Chondrocyte (in vitro differentiated cells): ENCODE data around the gene VGF. TPM values are rescaled to one million over a fixed set of nuclear protein-coding genes. Genes with fewer than 3 reads are reported as not detected.

Experiments used
- DNase-seq: peaks from one replicate; pipeline ENCODE4 v3.0.0; 2021; ENCODE audit warnings: mixed read lengths, low spot score
- H3K27ac Mint-ChIP-seq: one replicate; pipeline ENCODE4 v1.8.0; 2021; ENCODE audit warnings: mild to moderate bottlenecking, moderate library complexity, mixed read lengths; ENCODE audit not compliant: unreplicated experiment
- H3K27me3 Mint-ChIP-seq: 2 replicates; pipeline ENCODE4 v1.8.0; 2021; ENCODE audit warnings: low read depth, mixed read lengths
- H3K36me3 Mint-ChIP-seq: 2 replicates; pipeline ENCODE4 v1.8.0; 2021; ENCODE audit warnings: low read depth, mixed read lengths
- H3K4me1 Mint-ChIP-seq: 2 replicates; pipeline ENCODE4 v1.8.0; 2021; ENCODE audit warnings: low read depth, mild to moderate bottlenecking, mixed read lengths
- H3K4me3 Mint-ChIP-seq: one replicate; pipeline ENCODE4 v1.8.0; 2021; ENCODE audit warnings: mild to moderate bottlenecking, moderate library complexity, mixed read lengths; ENCODE audit not compliant: unreplicated experiment
- H3K9me3 Mint-ChIP-seq: 2 replicates; pipeline ENCODE4 v1.8.0; 2021; ENCODE audit warnings: low read depth, mixed read lengths
- total RNA-seq: library from RNA; stranded (reverse); gene quantifications from 3 replicates; pipeline ENCODE4 v1.2.1, GENCODE V29; 2021
- TF ChIP-seq, protein P1 (sequence below): fragments of 200-600 bp; sonication (generic); IDR thresholded peaks from 2 replicates; pipeline ENCODE4 v1.5.0; 2021; ENCODE audit warnings: antibody characterized with exemption, mild to moderate bottlenecking, moderate library complexity

The VGF gene
- total RNA-seq, 1 donor from 2014 or later: 0.22 TPM

DNA sequence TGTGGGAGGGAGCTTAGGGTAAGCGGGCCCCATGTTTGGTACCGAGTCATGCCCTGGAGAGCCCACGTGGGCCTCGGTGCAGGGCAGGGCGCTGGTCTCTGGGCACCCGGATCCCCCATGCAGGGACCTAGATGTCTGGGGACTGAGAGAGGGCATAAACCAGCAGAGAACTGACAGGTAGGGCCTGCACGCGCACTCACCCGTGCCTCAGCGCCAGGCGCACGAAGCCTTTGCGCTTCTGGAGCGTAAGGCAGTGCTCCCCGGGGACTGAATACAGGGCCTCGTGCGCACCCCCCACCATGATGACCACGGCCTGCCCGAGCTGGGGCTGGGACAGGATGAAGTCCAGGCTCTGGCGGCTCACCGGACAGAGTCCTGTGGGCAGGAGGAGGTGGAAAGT lies 32.6 kb upstream of the VGF start:
- no peak overlapping the region for H3K4me3 Mint-ChIP-seq
- H3K9me3 Mint-ChIP-seq: no peaks in the 10 kb centered on the region
- no peak for DNase-seq
- H3K4me1 Mint-ChIP-seq: peaks cover 3% of the 10 kb centered on the region
- TF ChIP-seq, protein P1, sequence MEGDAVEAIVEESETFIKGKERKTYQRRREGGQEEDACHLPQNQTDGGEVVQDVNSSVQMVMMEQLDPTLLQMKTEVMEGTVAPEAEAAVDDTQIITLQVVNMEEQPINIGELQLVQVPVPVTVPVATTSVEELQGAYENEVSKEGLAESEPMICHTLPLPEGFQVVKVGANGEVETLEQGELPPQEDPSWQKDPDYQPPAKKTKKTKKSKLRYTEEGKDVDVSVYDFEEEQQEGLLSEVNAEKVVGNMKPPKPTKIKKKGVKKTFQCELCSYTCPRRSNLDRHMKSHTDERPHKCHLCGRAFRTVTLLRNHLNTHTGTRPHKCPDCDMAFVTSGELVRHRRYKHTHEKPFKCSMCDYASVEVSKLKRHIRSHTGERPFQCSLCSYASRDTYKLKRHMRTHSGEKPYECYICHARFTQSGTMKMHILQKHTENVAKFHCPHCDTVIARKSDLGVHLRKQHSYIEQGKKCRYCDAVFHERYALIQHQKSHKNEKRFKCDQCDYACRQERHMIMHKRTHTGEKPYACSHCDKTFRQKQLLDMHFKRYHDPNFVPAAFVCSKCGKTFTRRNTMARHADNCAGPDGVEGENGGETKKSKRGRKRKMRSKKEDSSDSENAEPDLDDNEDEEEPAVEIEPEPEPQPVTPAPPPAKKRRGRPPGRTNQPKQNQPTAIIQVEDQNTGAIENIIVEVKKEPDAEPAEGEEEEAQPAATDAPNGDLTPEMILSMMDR: no peak
- peaks cover 15% of the 10 kb centered on the region for H3K27me3 Mint-ChIP-seq
- no peaks in the 10 kb centered on the region for H3K36me3 Mint-ChIP-seq
- H3K27ac Mint-ChIP-seq: no peak overlapping the region

DNA sequence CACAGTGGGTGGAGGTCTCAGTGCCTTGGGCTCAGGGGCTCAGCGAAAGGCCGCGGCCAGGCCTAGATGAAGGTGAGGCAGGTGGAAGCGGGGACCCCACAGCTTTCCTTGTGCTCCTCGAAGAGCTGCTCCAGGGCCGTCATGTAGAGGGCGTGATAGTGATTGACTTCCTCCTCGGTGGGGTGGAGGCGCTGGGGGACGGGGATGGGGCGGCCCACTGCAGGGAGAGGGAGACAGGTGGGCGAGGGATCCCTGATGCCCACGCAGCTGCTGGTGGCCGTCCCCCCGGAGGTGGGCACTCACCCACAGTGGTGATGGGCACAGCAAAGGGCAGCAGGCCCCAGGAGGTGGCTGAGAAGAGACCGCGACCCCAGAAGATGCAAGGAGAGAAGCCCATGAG lies 30.5 kb upstream of the VGF start:
- Mint-ChIP-seq H3K9me3 (no peaks in the 10 kb centered on the region), H3K27ac (no peak overlapping the region)
- TF ChIP-seq, protein P1: no peak

DNA sequence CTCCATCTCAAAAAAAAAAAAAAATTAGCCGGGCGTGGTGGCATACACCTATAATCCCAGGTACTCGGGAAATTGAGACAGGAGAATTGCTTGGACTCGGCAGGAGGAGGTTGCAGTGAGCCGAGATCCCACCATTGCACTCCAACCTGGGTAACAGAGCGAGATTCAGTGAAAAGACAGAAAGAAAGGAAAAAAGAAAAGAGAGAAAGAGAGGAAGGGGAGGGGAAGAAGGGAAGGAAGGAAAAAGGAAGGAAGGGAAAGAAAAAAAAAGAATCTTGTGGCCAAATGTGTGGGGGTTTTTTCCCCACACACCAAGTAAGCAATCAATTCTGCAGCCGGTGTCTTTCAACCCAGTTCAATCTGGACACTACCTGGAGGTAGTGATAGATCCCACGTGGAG lies 23.7 kb upstream of the VGF start:
- H3K27me3 Mint-ChIP-seq: no peaks in the 10 kb centered on the region
- peaks cover 8% of the 10 kb centered on the region for H3K4me1 Mint-ChIP-seq
- H3K27ac Mint-ChIP-seq: no peak overlapping the region
- no peak overlapping the region for H3K4me3 Mint-ChIP-seq
- no peak for DNase-seq
- TF ChIP-seq, protein P1: no peak
- no peaks in the 10 kb centered on the region for H3K36me3 Mint-ChIP-seq
- H3K9me3 Mint-ChIP-seq: no peaks in the 10 kb centered on the region

More for the DNA sequence above, 30.5 kb upstream of the VGF start:
- Mint-ChIP-seq H3K4me3 (no peak overlapping the region), H3K27me3 (peaks cover 7% of the 10 kb centered on the region), H3K4me1 (peaks cover 3% of the 10 kb centered on the region), H3K36me3 (no peaks in the 10 kb centered on the region)
- DNase-seq: no peak

DNA sequence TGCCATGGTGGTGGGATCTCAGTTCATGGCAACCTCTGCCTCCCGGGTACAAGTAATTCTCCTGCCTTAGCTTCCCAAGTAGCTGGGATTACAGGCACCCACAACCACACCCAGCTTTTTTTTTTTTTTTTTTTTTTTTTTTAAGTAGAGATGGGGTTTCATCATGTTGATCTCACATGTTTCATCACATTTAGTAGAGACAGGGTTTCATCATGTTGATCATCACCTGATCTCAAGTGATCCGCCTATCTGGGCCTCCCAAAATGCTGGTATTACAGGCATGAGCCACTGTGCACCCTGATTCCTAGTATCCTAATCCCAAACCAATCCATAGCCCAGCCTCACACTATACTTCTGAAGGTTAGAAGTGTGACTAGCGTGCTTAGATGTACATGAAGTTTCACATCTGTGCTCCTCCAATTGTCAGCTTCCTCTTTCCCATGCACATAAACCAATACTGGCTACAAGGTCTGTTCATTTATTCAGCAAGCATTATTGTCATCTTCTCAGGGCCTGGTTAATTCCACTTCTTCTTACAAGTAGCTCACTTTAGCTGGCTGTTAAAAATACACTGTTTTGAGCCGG lies 21.6 kb upstream of the VGF start:
- no peak for DNase-seq
- H3K27me3 Mint-ChIP-seq: no peaks in the 10 kb centered on the region
- no peaks in the 10 kb centered on the region for H3K36me3 Mint-ChIP-seq
- TF ChIP-seq, protein P1: no peak
- peaks cover 6% of the 10 kb centered on the region for H3K4me1 Mint-ChIP-seq
- no peaks in the 10 kb centered on the region for H3K9me3 Mint-ChIP-seq
- no peak overlapping the region for H3K27ac Mint-ChIP-seq
- H3K4me3 Mint-ChIP-seq: no peak overlapping the region

DNA sequence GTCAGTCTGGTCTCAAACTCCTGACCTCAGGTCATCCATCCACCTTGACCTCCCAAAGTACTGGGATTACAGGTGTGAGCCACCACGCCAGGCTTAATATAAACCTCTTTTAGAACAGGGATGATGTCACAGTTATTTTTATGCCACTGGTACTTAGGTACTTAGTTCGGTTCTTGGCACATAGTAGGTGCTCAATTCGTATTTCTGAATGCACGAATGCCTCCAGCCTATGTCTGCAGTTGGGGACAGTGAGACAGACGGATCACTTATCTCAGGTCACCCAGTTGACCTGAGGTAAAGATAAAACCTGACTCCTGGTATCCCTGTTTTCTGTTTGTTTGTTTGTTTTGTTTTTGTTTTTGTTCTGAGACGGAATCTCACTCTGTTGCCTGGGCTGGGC lies 20.8 kb upstream of the VGF start:
- H3K27ac Mint-ChIP-seq: no peak overlapping the region
- peaks cover 6% of the 10 kb centered on the region for H3K4me1 Mint-ChIP-seq
- H3K4me3 Mint-ChIP-seq: no peak overlapping the region
- TF ChIP-seq, protein P1: no peak
- no peaks in the 10 kb centered on the region for H3K36me3 Mint-ChIP-seq
- DNase-seq: no peak
- H3K27me3 Mint-ChIP-seq: no peaks in the 10 kb centered on the region
- H3K9me3 Mint-ChIP-seq: no peaks in the 10 kb centered on the region
